Mucosa of rectum (tissue), 2 donors: Measurements from ENCODE around the gene PMP22.

ENCODE experiments used
- H3K27ac ChIP-seq, 2 donors: one replicate each; pipeline ENCODE4 v1.7.0; 2013; ENCODE audit warnings: inconsistent platforms in 2 of 2, low read depth in 2 of 2, low read length in 2 of 2
- H3K27me3 ChIP-seq, 2 donors: one replicate each; pipeline ENCODE4 v1.7.0; 2013; ENCODE audit warnings: low read length in 2 of 2; ENCODE audit not compliant: control insufficient read depth in 2 of 2, insufficient read depth in 2 of 2
- H3K36me3 ChIP-seq, 2 donors: one replicate each; pipeline ENCODE4 v1.7.0; 2013; ENCODE audit warnings: low read length in 2 of 2; ENCODE audit not compliant: control insufficient read depth in 2 of 2, insufficient read depth in 2 of 2
- H3K4me1 ChIP-seq, 2 donors: one replicate each; pipeline ENCODE4 v1.7.0; 2013; ENCODE audit warnings: low read length in 2 of 2, mild to moderate bottlenecking in 1 of 2; ENCODE audit not compliant: control insufficient read depth in 2 of 2, insufficient read depth in 2 of 2
- H3K4me3 ChIP-seq, 2 donors: one replicate each; pipeline ENCODE4 v1.7.0; 2013; ENCODE audit warnings: low read length in 2 of 2
- H3K9ac ChIP-seq, 2 donors: one replicate each; pipeline ENCODE4 v1.7.0; 2013; ENCODE audit warnings: low read length in 2 of 2, low read depth in 1 of 2, mild to moderate bottlenecking in 1 of 2
- H3K9me3 ChIP-seq, 2 donors: one replicate each; pipeline ENCODE4 v1.7.0; 2013; ENCODE audit warnings: low read length in 2 of 2; ENCODE audit not compliant: control insufficient read depth in 2 of 2
- donor health status: healthy.
- donor health status: Normal muscosa, but diverticular disease.

PMP22 gene

DNA sequence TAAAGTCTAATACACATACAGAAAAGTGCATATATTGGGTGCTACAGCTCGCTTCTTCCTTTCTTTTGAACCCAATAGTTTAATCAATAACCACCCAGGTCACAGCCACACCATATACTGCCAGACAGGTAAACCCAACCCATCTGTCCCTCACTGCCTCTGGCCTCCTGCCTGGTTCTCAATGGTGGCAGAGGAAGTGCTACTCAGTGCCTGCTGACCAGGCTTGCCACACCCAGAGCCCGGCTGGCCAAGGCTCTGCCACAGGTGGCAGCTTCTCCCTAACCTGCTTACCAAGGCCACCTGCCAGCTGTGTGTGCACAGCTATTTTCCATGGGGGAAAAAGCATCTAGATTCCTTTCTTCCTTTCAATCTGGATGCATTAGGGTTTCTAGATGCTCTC, 584 bp downstream of the PMP22 start:
- Histone ChIP-seq H3K4me1 (peaks cover 34 to 45% of the 10 kb centered on the region in 2 donors), H3K4me3 (peak overlapping the region; percentile 77 to 78), H3K27me3 (no peaks in the 10 kb centered on the region), H3K36me3 (no peaks in the 10 kb centered on the region), H3K9me3 (no peaks in the 10 kb centered on the region), H3K9ac (peak overlapping the region; percentile 46 to 57), H3K27ac (peak overlapping the region; percentile 57 to 64)

DNA sequence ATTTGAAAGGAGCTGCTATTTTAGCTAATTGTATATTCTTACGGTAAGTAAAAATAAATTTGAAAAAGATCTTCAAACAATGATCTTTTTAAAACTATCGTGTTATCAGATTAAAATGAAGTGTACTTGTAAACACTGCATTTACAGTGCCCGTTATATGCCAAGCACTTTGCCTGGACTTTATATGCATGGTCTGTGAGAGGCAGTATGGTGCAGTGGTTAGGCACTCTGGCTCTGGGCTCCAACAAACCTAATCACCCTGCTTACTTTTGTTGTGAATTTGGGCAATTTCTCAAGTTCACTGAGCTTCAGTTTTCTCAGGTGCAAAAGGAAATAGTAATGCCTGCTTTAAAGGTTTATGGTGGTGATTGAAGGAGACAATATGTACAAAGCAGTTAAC, 1.4 kb downstream of the PMP22 start:
- Histone ChIP-seq H3K4me1 (peaks cover 34 to 51% of the 10 kb centered on the region in 2 donors), H3K27ac (peak overlapping the region; percentile 85 to 90), H3K9me3 (no peaks in the 10 kb centered on the region), H3K9ac (peak overlapping the region; percentile 68 to 76), H3K36me3 (no peaks in the 10 kb centered on the region), H3K27me3 (no peaks in the 10 kb centered on the region), H3K4me3 (peak overlapping the region; percentile 77 to 78)

DNA sequence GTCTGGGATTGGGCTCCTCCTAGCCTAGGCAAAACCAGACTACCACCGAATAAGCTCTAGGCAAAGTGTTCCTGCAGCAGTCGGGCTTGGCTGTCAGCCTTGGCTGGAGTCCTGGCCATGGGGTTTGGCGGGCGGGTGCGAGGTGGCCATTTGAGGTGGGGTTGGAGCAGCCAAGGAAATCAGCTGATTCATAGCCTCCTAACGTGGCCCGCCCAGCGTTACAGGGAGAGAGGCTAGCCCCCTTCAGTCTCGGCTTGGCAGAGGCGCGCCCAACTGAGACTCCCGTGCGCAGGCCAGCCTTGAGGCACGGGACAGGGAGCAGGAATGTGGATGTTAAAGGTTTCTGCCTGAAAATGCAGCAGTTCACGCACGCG, 1.9 kb downstream of the PMP22 start:
- Histone ChIP-seq H3K9me3 (no peaks in the 10 kb centered on the region), H3K27ac (peak overlapping the region; percentile 85 to 90), H3K9ac (peak overlapping the region; percentile 68 to 76), H3K4me1 (peaks cover 34 to 51% of the 10 kb centered on the region in 2 donors), H3K27me3 (no peaks in the 10 kb centered on the region), H3K4me3 (peak overlapping the region; percentile 77 to 78), H3K36me3 (peaks cover 0 to 3% of the 10 kb centered on the region in 2 donors)

DNA sequence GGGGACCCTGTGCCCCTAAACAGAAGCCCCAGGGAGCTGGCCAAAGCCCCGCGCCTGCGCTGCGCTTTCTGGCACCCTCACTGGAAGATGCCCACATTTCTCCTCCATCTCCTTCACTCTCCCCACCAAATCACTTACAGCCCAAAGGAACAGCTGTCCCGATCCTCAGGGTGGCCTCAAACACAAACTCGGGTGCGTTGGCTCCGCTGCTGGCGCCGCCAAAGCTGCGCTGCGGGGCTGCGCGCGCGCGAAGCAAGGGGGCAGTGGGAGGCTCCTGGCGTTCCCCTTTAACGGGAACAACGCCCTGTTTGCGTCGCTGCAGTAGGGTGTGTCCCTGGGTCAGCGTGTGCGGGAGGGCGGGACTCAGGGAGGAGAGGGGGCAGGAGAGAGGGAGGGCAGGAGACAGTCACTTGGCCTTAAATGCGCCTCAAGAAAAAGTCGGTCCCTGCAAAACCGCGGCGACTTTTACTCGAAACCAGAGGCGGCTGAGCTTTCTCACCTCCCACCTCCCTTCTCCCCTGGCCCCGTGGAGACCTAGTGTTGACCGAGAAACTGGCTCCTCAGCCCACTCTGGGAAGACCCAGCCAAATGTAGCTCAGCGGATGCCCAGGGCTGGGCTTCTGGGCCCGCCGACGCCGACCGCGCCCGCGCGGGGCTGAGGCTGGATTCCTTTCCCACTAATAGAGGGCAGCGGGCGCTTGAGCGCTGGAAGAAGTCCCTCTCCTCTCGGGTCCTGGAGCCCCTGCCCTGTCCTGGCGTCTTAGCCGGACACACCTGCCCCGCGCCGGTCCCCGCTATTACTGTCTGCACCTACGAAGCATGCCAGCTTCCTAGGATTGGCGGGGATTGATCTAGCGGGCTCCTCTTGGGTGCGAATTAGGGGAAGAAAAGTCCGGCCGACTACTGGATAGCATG, 2.6 kb downstream of the PMP22 start:
- peak overlapping the region; percentile 77 to 78 for H3K4me3 ChIP-seq
- H3K9me3 ChIP-seq = no peaks in the 10 kb centered on the region
- peak overlapping the region; percentile 87 to 90 for H3K27ac ChIP-seq
- H3K4me1 ChIP-seq = peaks cover 36 to 51% of the 10 kb centered on the region in 2 donors
- H3K36me3 ChIP-seq = peaks cover 0 to 5% of the 10 kb centered on the region in 2 donors
- H3K9ac ChIP-seq = peak overlapping the region; percentile 76 to 84
- H3K27me3 ChIP-seq = no peaks in the 10 kb centered on the region

DNA sequence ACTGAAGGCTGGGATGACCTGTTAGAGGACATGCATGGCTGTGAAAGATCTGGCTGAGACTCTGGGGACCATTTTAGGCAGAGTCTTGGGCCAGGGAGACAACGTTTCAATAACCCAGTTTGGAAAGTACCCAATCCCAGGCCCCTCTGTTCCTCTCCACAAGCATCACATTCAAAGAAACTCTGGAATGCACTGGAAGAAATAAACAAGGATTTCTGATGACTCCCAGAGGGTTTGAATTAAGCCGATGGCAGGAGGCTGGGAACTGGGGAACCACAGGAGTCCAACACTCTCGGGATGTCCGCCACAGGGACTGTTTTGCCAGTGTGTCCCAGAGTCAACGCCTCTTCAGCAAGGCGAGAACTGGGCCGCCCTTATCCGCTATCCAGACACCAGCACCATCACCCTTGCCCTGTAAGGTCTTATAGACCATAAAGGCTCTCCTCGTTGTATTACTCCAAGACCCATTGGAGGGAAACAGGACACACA, 3.3 kb downstream of the PMP22 start:
- Histone ChIP-seq H3K27me3 (no peaks in the 10 kb centered on the region), H3K27ac (peak overlapping the region; percentile 87 to 90), H3K4me3 (peak overlapping the region; percentile 77 to 78), H3K9ac (peak overlapping the region; percentile 76 to 84), H3K36me3 (peaks cover 0 to 5% of the 10 kb centered on the region in 2 donors), H3K4me1 (peaks cover 42 to 54% of the 10 kb centered on the region in 2 donors), H3K9me3 (no peaks in the 10 kb centered on the region)

DNA sequence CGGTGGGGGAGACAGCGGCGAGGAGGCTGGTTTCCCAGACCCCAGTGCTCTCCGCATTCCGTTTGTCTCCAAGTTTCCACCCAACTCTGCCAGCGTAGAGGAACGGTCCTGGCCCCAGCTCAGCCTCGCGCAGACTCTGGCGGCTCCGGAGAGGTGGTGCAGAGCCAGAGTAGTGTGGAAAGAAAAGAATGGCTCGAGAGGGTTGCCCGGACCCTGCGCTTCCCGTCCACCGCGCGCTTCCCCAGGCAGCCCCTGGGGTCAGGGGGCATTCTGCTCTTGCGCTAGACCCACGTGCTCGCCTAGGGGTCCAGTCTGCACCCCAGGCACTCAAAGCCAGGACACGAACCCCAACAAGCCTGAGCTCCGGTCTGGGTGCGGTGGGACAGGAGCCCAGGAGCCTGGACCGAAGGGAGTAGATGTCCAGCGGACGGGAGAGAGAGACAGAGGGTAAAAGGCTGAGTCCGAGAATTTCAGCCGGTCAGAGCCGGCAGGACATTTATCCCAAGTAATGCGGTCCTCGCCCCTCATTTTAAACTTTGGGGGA, 3.8 kb downstream of the PMP22 start:
- no peaks in the 10 kb centered on the region for H3K9me3 ChIP-seq
- H3K27me3 ChIP-seq = no peaks in the 10 kb centered on the region
- H3K9ac ChIP-seq = peak overlapping the region; percentile 76 to 84
- H3K27ac ChIP-seq = peak overlapping the region; percentile 87 to 90
- peaks cover 0 to 5% of the 10 kb centered on the region in 2 donors for H3K36me3 ChIP-seq
- H3K4me1 ChIP-seq = peaks cover 42 to 54% of the 10 kb centered on the region in 2 donors
- peak overlapping the region; percentile 77 to 78 for H3K4me3 ChIP-seq

DNA sequence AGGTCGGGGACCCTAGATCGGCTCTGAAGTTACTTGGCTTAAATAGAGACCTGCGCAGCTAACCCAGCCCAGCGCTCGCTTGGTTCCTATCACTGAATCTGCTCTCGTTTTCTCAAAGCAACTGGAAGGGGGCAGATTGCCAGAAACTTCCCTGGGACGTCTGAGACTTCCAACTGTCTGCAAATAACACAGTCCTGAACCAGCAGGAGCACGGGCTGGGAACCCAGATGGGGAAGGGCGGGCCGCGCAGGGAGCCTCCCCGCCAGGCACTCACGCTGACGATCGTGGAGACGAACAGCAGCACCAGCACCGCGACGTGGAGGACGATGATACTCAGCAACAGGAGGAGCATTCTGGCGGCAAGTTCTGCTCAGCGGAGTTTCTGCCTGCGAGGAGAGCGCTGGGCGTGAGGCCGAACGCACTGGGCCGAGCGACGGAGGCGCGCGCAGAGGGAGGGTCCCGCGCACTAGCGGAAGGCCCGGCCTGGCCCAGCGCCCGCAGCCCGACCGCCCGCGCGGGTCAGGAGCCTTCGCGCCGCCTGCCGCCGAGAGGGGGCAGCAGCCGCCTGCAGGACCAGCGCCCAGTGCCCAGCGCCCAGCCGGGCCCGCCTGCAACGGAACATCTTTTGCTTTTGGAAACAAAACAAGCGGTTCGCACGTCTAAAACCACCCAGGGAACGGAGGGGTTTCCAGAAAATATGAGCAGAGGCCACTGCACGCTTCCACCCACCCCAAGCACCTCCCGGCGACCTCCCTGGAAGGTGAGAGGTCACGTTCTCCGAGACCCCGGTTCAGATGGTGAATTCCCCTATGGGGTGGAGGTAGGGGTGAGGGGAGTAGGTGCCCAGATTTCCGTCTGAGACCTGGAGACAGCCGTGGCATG, 4.5 kb downstream of the PMP22 start:
- Histone ChIP-seq H3K36me3 (peaks cover 0 to 5% of the 10 kb centered on the region in 2 donors), H3K27me3 (no peaks in the 10 kb centered on the region), H3K4me3 (peak overlapping the region; percentile 77 to 78), H3K4me1 (peaks cover 43 to 52% of the 10 kb centered on the region in 2 donors), H3K9me3 (no peaks in the 10 kb centered on the region), H3K9ac (peak overlapping the region; percentile 76 to 84), H3K27ac (peak overlapping the region; percentile 87 to 90)

DNA sequence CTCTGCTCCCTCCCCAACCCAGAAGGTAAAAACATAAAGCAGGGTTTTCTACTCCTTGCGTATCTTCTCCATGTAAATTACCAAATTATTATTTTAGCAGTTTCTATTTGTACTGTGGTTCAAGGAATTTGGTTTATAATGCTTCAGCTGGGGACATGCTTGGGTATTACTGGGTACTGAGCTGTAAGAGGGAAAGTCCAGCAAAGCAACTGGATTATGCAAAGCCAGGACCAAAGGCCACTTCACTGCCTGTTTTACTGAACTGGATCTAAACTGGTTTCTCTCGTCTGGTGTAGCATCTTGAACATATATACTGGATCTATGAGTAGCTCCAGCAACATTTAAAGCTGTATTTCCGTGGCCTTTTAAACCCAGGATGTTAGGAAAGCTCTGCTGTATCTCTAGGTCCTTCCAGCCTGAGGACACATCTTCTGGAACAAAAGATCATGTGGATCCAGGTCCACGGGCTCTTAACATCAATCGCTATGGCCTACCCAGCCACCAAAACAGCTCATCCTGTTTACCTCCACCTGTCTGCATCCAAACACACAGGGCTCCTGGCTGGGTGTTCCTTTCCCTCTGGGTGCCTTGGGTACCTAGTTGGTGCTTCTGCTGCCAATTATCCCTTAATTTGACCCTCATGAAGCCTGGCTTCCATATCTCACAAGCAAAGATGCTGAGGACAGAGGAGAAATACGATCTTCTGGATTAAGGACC, 7.2 kb downstream of the PMP22 start:
- peaks cover 5 to 8% of the 10 kb centered on the region in 2 donors for H3K36me3 ChIP-seq
- H3K27ac ChIP-seq = peak overlapping the region; percentile 9 to 46
- H3K27me3 ChIP-seq = no peaks in the 10 kb centered on the region
- H3K4me3 ChIP-seq = peak overlapping the region in 1 of 2 donors; percentile 22
- peak overlapping the region in 1 of 2 donors; percentile 28 for H3K9ac ChIP-seq
- peaks cover 26 to 29% of the 10 kb centered on the region in 2 donors for H3K4me1 ChIP-seq
- H3K9me3 ChIP-seq = no peaks in the 10 kb centered on the region

DNA sequence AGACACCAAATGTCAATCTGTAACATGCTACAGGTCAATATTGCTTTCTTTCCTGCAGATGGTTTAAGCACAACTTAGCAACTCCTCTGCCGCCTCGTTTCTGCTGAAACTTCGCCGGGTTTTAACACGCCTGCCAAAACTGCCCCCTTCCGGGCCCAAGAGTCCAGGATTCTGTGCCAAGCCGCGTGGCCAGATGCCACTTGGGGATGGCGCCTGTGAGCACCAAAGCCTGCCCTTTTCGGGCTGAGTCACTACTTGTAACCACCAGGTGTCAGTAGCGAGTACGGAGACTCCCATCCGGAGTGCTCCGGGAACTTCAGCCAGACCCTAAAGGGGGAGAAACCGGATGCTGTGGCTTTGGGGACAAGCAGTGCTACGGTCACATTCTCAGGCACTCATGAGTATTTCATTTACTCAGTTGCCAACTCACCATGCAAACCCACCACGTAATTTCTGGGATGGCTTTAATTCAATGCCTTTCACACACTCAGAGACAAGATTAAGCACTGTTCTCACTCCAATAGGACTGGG, 7.8 kb downstream of the PMP22 start:
- H3K9me3 ChIP-seq = no peaks in the 10 kb centered on the region
- H3K9ac ChIP-seq = peak overlapping the region in 1 of 2 donors; percentile 28
- H3K27ac ChIP-seq = peak overlapping the region; percentile 9 to 46
- H3K4me1 ChIP-seq = peaks cover 21 to 26% of the 10 kb centered on the region in 2 donors
- H3K4me3 ChIP-seq = peak overlapping the region in 1 of 2 donors; percentile 46
- H3K36me3 ChIP-seq = peaks cover 5 to 8% of the 10 kb centered on the region in 2 donors
- no peaks in the 10 kb centered on the region for H3K27me3 ChIP-seq
